Breast epithelium (tissue), 3 donors: ENCODE data around the gene AGR3.

Source experiments
- CTCF ChIP-seq, 3 donors: fragments of 450-650 bp; IDR thresholded peaks; one replicate each; pipeline ENCODE4 v1.5.1; 2016 to 2017; ENCODE audit warnings: antibody characterized with exemption in 3 of 3, mild to moderate bottlenecking in 3 of 3, moderate library complexity in 3 of 3
- POLR2A ChIP-seq: fragments of 450-650 bp; IDR thresholded peaks from one replicate; pipeline ENCODE4 v1.6.1; 2016; ENCODE audit warnings: antibody characterized with exemption, mild to moderate bottlenecking, moderate library complexity
- POLR2AphosphoS5 ChIP-seq, 3 donors: sonication (generic); formaldehyde crosslinking; IDR thresholded peaks; one replicate each; pipeline ENCODE4 v1.6.1; 2017; ENCODE audit warnings: antibody characterized with exemption in 3 of 3

GRCh38 chr7:16912540-16912939 lies 30.8 kb upstream of the AGR3 start:
- TF ChIP-seq CTCF (IDR thresholded peaks at IDR 0.05) (no peak), POLR2A (no peak), POLR2AphosphoS5 (IDR thresholded peaks at IDR 0.05) (no peak)
